HepG2 (cell line): ENCODE data around the gene SPATA32. TPM values are rescaled to one million over a fixed set of nuclear protein-coding genes. Genes with fewer than 3 reads are reported as not detected.

ENCODE experiments used
- FOSL1 ChIP-seq: sonication (generic); formaldehyde crosslinking; IDR thresholded peaks from 2 replicates; pipeline ENCODE4 v1.9.0; 2021; ENCODE audit warnings: missing genetic modification reagents, borderline replicate concordance
- HNRNPH1 ChIP-seq: fragments of 200-400 bp; formaldehyde crosslinking; optimal IDR thresholded peaks from 2 replicates; pipeline ENCODE3; 2017; ENCODE audit warnings: mild to moderate bottlenecking, low read depth, low read length
- MLLT10 ChIP-seq: sonication (generic); formaldehyde crosslinking; IDR thresholded peaks from 2 replicates; pipeline ENCODE4 v1.4.0; 2020; ENCODE audit warnings: missing genetic modification reagents
- NFATC3 ChIP-seq: sonication (generic); formaldehyde crosslinking; IDR thresholded peaks from 2 replicates; pipeline ENCODE4 v1.5.1; 2020; ENCODE audit warnings: mild to moderate bottlenecking, missing genetic modification reagents
- SMARCE1 ChIP-seq: fragments of 450-650 bp; IDR thresholded peaks from 2 replicates; pipeline ENCODE4 v1.6.1; 2017; ENCODE audit warnings: borderline replicate concordance
- ZFP82 ChIP-seq: sonication (generic); formaldehyde crosslinking; IDR thresholded peaks from 2 replicates; pipeline ENCODE4 v1.5.1; 2020; ENCODE audit warnings: mild to moderate bottlenecking, missing genetic modification reagents, borderline replicate concordance
- ZNF230 ChIP-seq: sonication (generic); formaldehyde crosslinking; IDR thresholded peaks from 2 replicates; pipeline ENCODE4 v1.4.0; 2020; ENCODE audit warnings: mild to moderate bottlenecking, missing genetic modification reagents
- ZNF33B ChIP-seq: sonication (generic); formaldehyde crosslinking; IDR thresholded peaks from 2 replicates; pipeline ENCODE4 v1.5.1; 2020; ENCODE audit warnings: mild to moderate bottlenecking, missing genetic modification reagents
- ZNF460 ChIP-seq: sonication (generic); formaldehyde crosslinking; IDR thresholded peaks from 2 replicates; pipeline ENCODE4 v1.5.1; 2020; ENCODE audit warnings: missing genetic modification reagents, mild to moderate bottlenecking, borderline replicate concordance
- ZNF530 ChIP-seq: sonication (generic); formaldehyde crosslinking; IDR thresholded peaks from 2 replicates; pipeline ENCODE4 v1.5.0; 2020; ENCODE audit warnings: low read depth, mild to moderate bottlenecking, missing genetic modification reagents
- polyA plus RNA-seq, 8 experiments: library from polyadenylated mRNA; depleted of rRNA in 3 of 8; stranded (reverse) in 7 of 8; unstranded in 1 of 8; fragments of >200 nt; fragmentation: Illumina TruSeq in 4 of 8; extraction: Trizol in 4 of 8; gene quantifications; 2 replicates each; pipeline versions ENCODE4 v1.2.1 to v1.2.3, GENCODE V29; 2011 to 2016; ENCODE audit warnings: low read depth in 4 of 8, missing spikeins in 1 of 8, mixed read lengths in 1 of 8; ENCODE audit not compliant: insufficient read depth in 1 of 8
- total RNA-seq, 5 experiments: library from RNA; depleted of rRNA; stranded (reverse); fragments of >200 nt; fragmentation: Illumina TruSeq; extraction: Trizol; gene quantifications; 2 replicates each; pipeline ENCODE4 v1.2.3, GENCODE V29; 2016; ENCODE audit warnings: low read depth in 1 of 5
- TF ChIP-seq, protein P1 (sequence below), 2 experiments: fragments of 450-650 bp in 1 of 2; sonication (generic) in 1 of 2; formaldehyde crosslinking in 1 of 2; IDR thresholded peaks; 2 replicates each; pipeline versions ENCODE4 v1.6.1 to v1.8.0; 2016 to 2022; ENCODE audit warnings: antibody characterized with exemption in 1 of 2, mild to moderate bottlenecking in 1 of 2, missing genetic modification reagents in 1 of 2
- TF ChIP-seq, protein P2 (sequence below): sonication (generic); formaldehyde crosslinking; IDR thresholded peaks from 2 replicates; pipeline ENCODE4 v1.4.0; 2020; ENCODE audit warnings: missing genetic modification reagents
- TF ChIP-seq, protein P3 (sequence below): IDR thresholded peaks from 2 replicates; pipeline ENCODE4 v1.6.1; 2012; ENCODE audit warnings: inconsistent platforms
- TF ChIP-seq, protein P4 (sequence below): sonication (generic); formaldehyde crosslinking; conservative IDR thresholded peaks from 2 replicates; pipeline ENCODE4 v1.4.0; 2020; ENCODE audit warnings: mild to moderate bottlenecking, missing genetic modification reagents, moderate library complexity
- TF ChIP-seq, protein P5 (sequence below): sonication (generic); formaldehyde crosslinking; IDR thresholded peaks from 2 replicates; pipeline ENCODE4 v1.5.0; 2020; ENCODE audit warnings: mild to moderate bottlenecking, low read depth, missing genetic modification reagents, borderline replicate concordance

SPATA32 gene
- total and polyA plus RNA-seq, 2 of the 13 experiments (the other 11 are each of a cell fraction or from before 2014, with no cell fraction given): not detected

DNA sequence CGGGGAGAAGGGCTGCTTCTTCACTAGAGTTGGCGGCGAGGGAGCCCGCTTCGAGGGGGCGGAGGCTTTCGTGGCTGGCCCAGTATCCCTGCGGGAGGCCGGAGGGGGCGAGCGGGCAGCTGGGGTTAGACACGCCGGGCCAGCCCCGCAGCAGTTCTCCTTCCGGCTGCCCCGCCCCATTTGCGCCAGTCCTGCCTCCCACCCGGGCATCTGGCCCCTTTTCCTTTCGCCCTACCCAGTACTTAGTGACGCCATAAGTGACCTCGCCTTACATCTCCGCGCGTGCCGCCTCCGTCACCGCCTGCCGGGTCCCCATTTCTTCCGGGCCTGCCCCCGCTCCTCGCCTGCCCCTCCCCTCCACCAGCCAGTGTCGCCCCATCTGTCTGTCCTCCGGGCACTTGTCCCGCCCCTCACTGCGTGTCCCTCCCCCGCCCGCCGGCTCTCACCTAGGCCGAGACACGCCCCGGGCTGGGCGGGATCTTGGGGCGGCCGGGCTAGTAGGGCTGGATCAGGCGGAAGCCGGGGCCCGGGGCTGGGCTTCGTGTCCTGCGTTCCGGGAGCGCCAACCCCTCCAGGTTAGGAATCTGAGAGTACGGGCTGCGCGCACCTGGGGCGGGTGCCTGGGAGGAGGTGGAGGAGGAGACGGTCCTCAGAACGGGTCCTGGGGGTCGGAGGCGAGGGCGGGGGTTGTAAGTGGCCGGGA lies 14.3 kb downstream of the SPATA32 start (continued):
- TF ChIP-seq, protein P1, sequence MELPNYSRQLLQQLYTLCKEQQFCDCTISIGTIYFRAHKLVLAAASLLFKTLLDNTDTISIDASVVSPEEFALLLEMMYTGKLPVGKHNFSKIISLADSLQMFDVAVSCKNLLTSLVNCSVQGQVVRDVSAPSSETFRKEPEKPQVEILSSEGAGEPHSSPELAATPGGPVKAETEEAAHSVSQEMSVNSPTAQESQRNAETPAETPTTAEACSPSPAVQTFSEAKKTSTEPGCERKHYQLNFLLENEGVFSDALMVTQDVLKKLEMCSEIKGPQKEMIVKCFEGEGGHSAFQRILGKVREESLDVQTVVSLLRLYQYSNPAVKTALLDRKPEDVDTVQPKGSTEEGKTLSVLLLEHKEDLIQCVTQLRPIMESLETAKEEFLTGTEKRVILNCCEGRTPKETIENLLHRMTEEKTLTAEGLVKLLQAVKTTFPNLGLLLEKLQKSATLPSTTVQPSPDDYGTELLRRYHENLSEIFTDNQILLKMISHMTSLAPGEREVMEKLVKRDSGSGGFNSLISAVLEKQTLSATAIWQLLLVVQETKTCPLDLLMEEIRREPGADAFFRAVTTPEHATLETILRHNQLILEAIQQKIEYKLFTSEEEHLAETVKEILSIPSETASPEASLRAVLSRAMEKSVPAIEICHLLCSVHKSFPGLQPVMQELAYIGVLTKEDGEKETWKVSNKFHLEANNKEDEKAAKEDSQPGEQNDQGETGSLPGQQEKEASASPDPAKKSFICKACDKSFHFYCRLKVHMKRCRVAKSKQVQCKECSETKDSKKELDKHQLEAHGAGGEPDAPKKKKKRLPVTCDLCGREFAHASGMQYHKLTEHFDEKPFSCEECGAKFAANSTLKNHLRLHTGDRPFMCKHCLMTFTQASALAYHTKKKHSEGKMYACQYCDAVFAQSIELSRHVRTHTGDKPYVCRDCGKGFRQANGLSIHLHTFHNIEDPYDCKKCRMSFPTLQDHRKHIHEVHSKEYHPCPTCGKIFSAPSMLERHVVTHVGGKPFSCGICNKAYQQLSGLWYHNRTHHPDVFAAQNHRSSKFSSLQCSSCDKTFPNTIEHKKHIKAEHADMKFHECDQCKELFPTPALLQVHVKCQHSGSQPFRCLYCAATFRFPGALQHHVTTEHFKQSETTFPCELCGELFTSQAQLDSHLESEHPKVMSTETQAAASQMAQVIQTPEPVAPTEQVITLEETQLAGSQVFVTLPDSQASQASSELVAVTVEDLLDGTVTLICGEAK (IDR thresholded peaks at IDR 0.05): no peak
- TF ChIP-seq, protein P1 (CRISPR knock-in tag; IDR thresholded peaks at IDR 0.05): no peak
- TF ChIP-seq ZFP82 (CRISPR knock-in tag) (0 out of 2 replicates have a peak, but pooled peaks have one; percentile 68), ZNF460 (CRISPR knock-in tag) (no peak), NFATC3 (0 out of 2 replicates have a peak, but pooled peaks have one; percentile 10), FOSL1 (CRISPR knock-in tag) (no peak), ZNF530 (CRISPR knock-in tag) (no peak), HNRNPH1 (no peak), ZNF33B (CRISPR knock-in tag) (0 out of 2 replicates have a peak, but pooled peaks have one; percentile 45), ZNF230 (CRISPR knock-in tag) (no peak), SMARCE1 (no peak), MLLT10 (CRISPR knock-in tag) (no peak)
- TF ChIP-seq, protein P2, sequence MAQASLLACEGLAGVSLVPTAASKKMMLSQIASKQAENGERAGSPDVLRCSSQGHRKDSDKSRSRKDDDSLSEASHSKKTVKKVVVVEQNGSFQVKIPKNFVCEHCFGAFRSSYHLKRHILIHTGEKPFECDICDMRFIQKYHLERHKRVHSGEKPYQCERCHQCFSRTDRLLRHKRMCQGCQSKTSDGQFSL (CRISPR knock-in tag): no peak
- TF ChIP-seq, protein P3, sequence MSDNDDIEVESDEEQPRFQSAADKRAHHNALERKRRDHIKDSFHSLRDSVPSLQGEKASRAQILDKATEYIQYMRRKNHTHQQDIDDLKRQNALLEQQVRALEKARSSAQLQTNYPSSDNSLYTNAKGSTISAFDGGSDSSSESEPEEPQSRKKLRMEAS: peak; percentile 80
- TF ChIP-seq, protein P4, sequence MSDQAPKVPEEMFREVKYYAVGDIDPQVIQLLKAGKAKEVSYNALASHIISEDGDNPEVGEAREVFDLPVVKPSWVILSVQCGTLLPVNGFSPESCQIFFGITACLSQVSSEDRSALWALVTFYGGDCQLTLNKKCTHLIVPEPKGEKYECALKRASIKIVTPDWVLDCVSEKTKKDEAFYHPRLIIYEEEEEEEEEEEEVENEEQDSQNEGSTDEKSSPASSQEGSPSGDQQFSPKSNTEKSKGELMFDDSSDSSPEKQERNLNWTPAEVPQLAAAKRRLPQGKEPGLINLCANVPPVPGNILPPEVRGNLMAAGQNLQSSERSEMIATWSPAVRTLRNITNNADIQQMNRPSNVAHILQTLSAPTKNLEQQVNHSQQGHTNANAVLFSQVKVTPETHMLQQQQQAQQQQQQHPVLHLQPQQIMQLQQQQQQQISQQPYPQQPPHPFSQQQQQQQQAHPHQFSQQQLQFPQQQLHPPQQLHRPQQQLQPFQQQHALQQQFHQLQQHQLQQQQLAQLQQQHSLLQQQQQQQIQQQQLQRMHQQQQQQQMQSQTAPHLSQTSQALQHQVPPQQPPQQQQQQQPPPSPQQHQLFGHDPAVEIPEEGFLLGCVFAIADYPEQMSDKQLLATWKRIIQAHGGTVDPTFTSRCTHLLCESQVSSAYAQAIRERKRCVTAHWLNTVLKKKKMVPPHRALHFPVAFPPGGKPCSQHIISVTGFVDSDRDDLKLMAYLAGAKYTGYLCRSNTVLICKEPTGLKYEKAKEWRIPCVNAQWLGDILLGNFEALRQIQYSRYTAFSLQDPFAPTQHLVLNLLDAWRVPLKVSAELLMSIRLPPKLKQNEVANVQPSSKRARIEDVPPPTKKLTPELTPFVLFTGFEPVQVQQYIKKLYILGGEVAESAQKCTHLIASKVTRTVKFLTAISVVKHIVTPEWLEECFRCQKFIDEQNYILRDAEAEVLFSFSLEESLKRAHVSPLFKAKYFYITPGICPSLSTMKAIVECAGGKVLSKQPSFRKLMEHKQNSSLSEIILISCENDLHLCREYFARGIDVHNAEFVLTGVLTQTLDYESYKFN (CRISPR knock-in tag): peak; percentile 25; the same call in 1 of the 2 replicates
- TF ChIP-seq, protein P5, sequence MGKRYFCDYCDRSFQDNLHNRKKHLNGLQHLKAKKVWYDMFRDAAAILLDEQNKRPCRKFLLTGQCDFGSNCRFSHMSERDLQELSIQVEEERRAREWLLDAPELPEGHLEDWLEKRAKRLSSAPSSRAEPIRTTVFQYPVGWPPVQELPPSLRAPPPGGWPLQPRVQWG (CRISPR knock-in tag): no peak
